CD4-positive, alpha-beta T cell treated with Interleukin-21 for 1 hour (primary cell): ENCODE data around the gene LSS.
"Not testable (repeated sequence)": the region's sequence is repeated elsewhere in the genome, so short reads cannot be mapped to it uniquely, and the experiment has no call there.

Experiments used
- DNase-seq: peaks from one replicate; pipeline ENCODE4 v3.0.0-alpha.2; 2020

Gene LSS

GRCh38 chr21:46184625-46185555 is 43.7 kb downstream of the LSS start:
- peak; percentile 70 for DNase-seq

GRCh38 chr21:46183910-46184624 is 44.5 kb downstream of the LSS start, which contains the start of gene SPATC1L:
Gene SPATC1L, minus strand, starts transcription at chr21:46184459. Its CDS starts 1,643 bp downstream, at chr21:46182816.
- DNase-seq, result peak; percentile 46

- not testable (repeated sequence) for DNase-seq
Measured at GRCh38 chr21:46183337-46183909, 45.2 kb downstream of the LSS start.

- no peak for DNase-seq
Measured at GRCh38 chr21:46182548-46183336, 45.8 kb downstream of the LSS start.

- DNase-seq, result no peak
Measured at GRCh38 chr21:46181953-46182547, 46.5 kb downstream of the LSS start.

- no peak for DNase-seq
Measured at GRCh38 chr21:46181436-46181835, 47.1 kb downstream of the LSS start.

- no peak for DNase-seq
Measured at GRCh38 chr21:46180778-46181391, 47.7 kb downstream of the LSS start.

GRCh38 chr21:46180079-46180722 is 48.4 kb downstream of the LSS start:
- DNase-seq, result no peak

GRCh38 chr21:46179708-46180078 is 48.9 kb downstream of the LSS start:
- no peak for DNase-seq

GRCh38 chr21:46178961-46179360 is 49.6 kb downstream of the LSS start:
- no peak for DNase-seq

GRCh38 chr21:46176443-46177129 is 52.0 kb downstream of the LSS start:
- DNase-seq, result not testable (repeated sequence)

GRCh38 chr21:46173573-46173972 is 55.0 kb downstream of the LSS start:
- no peak for DNase-seq

- DNase-seq, result no peak
Measured at GRCh38 chr21:46172863-46173528, 55.6 kb downstream of the LSS start.

GRCh38 chr21:46171996-46172862 is 56.3 kb downstream of the LSS start:
- no peak for DNase-seq

- DNase-seq, result no peak
Measured at GRCh38 chr21:46171585-46171984, 57.0 kb downstream of the LSS start.

GRCh38 chr21:46170436-46171193 is 58.0 kb downstream of the LSS start:
- DNase-seq, result peak; percentile 63

- no peak for DNase-seq
Measured at GRCh38 chr21:46168659-46169386, 59.8 kb downstream of the LSS start.

- DNase-seq, result no peak
Measured at GRCh38 chr21:46168238-46168637, 60.3 kb downstream of the LSS start.
